ENCODE measurements around the gene ZNF133. TPM values are rescaled to one million over a fixed set of nuclear protein-coding genes. Genes with fewer than 3 reads are reported as not detected.

Gene ZNF133
- total and polyA plus RNA-seq, 2 donors (not counting 1 experiment from before 2014, with no cell fraction given): 13.7 to 14.9 TPM

- H3K4me1 ChIP-seq (ENCODE audit: control insufficient read depth in 2 of 2, insufficient read depth in 2 of 2, low read length in 2 of 2): no peaks in the 10 kb centered on the region
- H3K4me3 Mint-ChIP-seq: no peak overlapping the region
- DNase-seq (no peak), ATAC-seq (ENCODE audit: low read depth) (no peak)
- 73% methylated on average over 6 of the region's 7 CpGs for whole genome bisulfite sequencing (ENCODE audit: insufficient coverage)
- H3K9me3 ChIP-seq (ENCODE audit: control extremely low read depth in 1 of 3, control insufficient read depth in 2 of 3, insufficient read depth in 1 of 3, low read length in 2 of 3): no peaks in the 10 kb centered on the region
- TF ChIP-seq EZH2 (IDR thresholded peaks at IDR 0.05; ENCODE audit: borderline replicate concordance, insufficient read depth, low read depth, low read length, poor library complexity, severe bottlenecking) (no peak), CTCF (IDR thresholded peaks at IDR 0.05) (no peak)
- no peak overlapping the region for H3K4me3 ChIP-seq (ENCODE audit: control extremely low read depth in 1 of 5, extremely low read depth in 1 of 5, insufficient read depth in 1 of 5, low read depth in 2 of 5, low read length in 4 of 5)
- H3K4me1 Mint-ChIP-seq: no peaks in the 10 kb centered on the region
- no peak overlapping the region for H3K27ac Mint-ChIP-seq
- no peaks in the 10 kb centered on the region for H3K36me3 ChIP-seq (replicated peaks in 1 of 2; ENCODE audit: control extremely low read depth in 1 of 2, control insufficient read depth in 1 of 2, extremely low read depth in 1 of 2, insufficient read depth in 2 of 2, low read length in 1 of 2)
- peaks cover 35% of the 10 kb centered on the region for H3K27me3 Mint-ChIP-seq
- H3K27me3 ChIP-seq (replicated peaks in 1 of 4; ENCODE audit: control extremely low read depth in 1 of 4, control insufficient read depth in 3 of 4, insufficient read depth in 4 of 4, low read length in 3 of 4): peaks cover 0 to 4% (median 1%) of the 10 kb centered on the region in 4 experiments
- H3K9me3 Mint-ChIP-seq (ENCODE audit: insufficient read depth): no peaks in the 10 kb centered on the region
- H3K79me2 ChIP-seq (ENCODE audit: control insufficient read depth, insufficient read depth, low read length): no peaks in the 10 kb centered on the region
- ChIA-PET POLR2A (no interaction called here), CTCF (interaction anchor here (1.3 kb wide), 1 partner anchor 8 kb away, joined by 3 read pairs; no protein-coding TSS in a partner anchor)
- H3K9ac ChIP-seq (ENCODE audit: low read length): no peak overlapping the region
- no peak overlapping the region for H3K4me2 ChIP-seq (replicated peaks; ENCODE audit: low read depth, low read length, poor library complexity, severe bottlenecking)
- no peaks in the 10 kb centered on the region for H4K20me1 ChIP-seq (ENCODE audit: control insufficient read depth, insufficient read depth, low read length, poor library complexity, severe bottlenecking)
- intact Hi-C loops (cut with micrococcal nuclease): no loop called here
- no peak overlapping the region for H2AFZ ChIP-seq (ENCODE audit: insufficient read depth, low read depth, low read length, poor library complexity, severe bottlenecking)
- H3K27ac ChIP-seq (ENCODE audit: low read length in 2 of 2): no peak overlapping the region
Measured at GRCh38 chr20:18267815-18268214, 20.5 kb upstream of the ZNF133 start.

- ChIA-PET CTCF (no interaction called here), POLR2A (no interaction called here)
- H3K27me3 ChIP-seq (replicated peaks in 1 of 4; ENCODE audit: control extremely low read depth in 1 of 4, control insufficient read depth in 3 of 4, insufficient read depth in 4 of 4, low read length in 3 of 4): peaks cover 0 to 11% (median 5%) of the 10 kb centered on the region in 4 experiments
- WGBS (ENCODE audit: insufficient coverage): no CpG with 5 or more reads among the region's 2 CpGs
- H3K79me2 ChIP-seq (ENCODE audit: control insufficient read depth, insufficient read depth, low read length): no peaks in the 10 kb centered on the region
- no peak for ATAC-seq (ENCODE audit: low read depth)
- H3K27ac ChIP-seq (ENCODE audit: low read length in 2 of 2): no peak overlapping the region
- intact Hi-C loops (cut with micrococcal nuclease): no loop called here
- no peak overlapping the region for H3K4me3 ChIP-seq (ENCODE audit: control extremely low read depth in 1 of 5, extremely low read depth in 1 of 5, insufficient read depth in 1 of 5, low read depth in 2 of 5, low read length in 4 of 5)
- no peak for DNase-seq
- H2AFZ ChIP-seq (ENCODE audit: insufficient read depth, low read depth, low read length, poor library complexity, severe bottlenecking): no peak overlapping the region
- no peak for TF ChIP-seq EZH2 (IDR thresholded peaks at IDR 0.05; ENCODE audit: borderline replicate concordance, insufficient read depth, low read depth, low read length, poor library complexity, severe bottlenecking)
- no peak for TF ChIP-seq CTCF (IDR thresholded peaks at IDR 0.05)
- H3K27me3 Mint-ChIP-seq: peaks cover 36% of the 10 kb centered on the region
- no peak overlapping the region for H3K27ac Mint-ChIP-seq
- no peaks in the 10 kb centered on the region for H3K4me1 Mint-ChIP-seq
- no peak overlapping the region for H3K4me2 ChIP-seq (replicated peaks; ENCODE audit: low read depth, low read length, poor library complexity, severe bottlenecking)
- no peaks in the 10 kb centered on the region for H3K9me3 ChIP-seq (ENCODE audit: control extremely low read depth in 1 of 3, control insufficient read depth in 2 of 3, insufficient read depth in 1 of 3, low read length in 2 of 3)
- H3K4me3 Mint-ChIP-seq: no peak overlapping the region
- no peak overlapping the region for H3K9ac ChIP-seq (ENCODE audit: low read length)
- H3K4me1 ChIP-seq (ENCODE audit: control insufficient read depth in 2 of 2, insufficient read depth in 2 of 2, low read length in 2 of 2): no peaks in the 10 kb centered on the region
- H3K36me3 ChIP-seq (replicated peaks in 1 of 2; ENCODE audit: control extremely low read depth in 1 of 2, control insufficient read depth in 1 of 2, extremely low read depth in 1 of 2, insufficient read depth in 2 of 2, low read length in 1 of 2): no peaks in the 10 kb centered on the region
- H4K20me1 ChIP-seq (ENCODE audit: control insufficient read depth, insufficient read depth, low read length, poor library complexity, severe bottlenecking): no peaks in the 10 kb centered on the region
- no peaks in the 10 kb centered on the region for H3K9me3 Mint-ChIP-seq (ENCODE audit: insufficient read depth)
Measured at GRCh38 chr20:18271160-18271559, 17.2 kb upstream of the ZNF133 start.
